HEK293 (cell line): ENCODE results near the gene LSG1.

Experiments used
- BCL11B ChIP-seq: fragments of 450-650 bp; formaldehyde crosslinking; IDR thresholded peaks from 2 replicates; pipeline ENCODE4 v1.5.1; 2016; ENCODE audit warnings: low read depth, missing biosample characterization, missing genetic modification characterization
- EGR2 ChIP-seq: fragments of 450-650 bp; formaldehyde crosslinking; IDR thresholded peaks from 2 replicates; pipeline ENCODE4 v1.5.1; 2016; ENCODE audit warnings: low read depth, missing biosample characterization, missing genetic modification characterization
- IKZF3 ChIP-seq: fragments of 450-650 bp; IDR thresholded peaks from 2 replicates; pipeline ENCODE4 v1.5.0; 2018; ENCODE audit warnings: missing biosample characterization, mild to moderate bottlenecking, missing genetic modification characterization, moderate library complexity
- KLF1 ChIP-seq: fragments of 450-650 bp; formaldehyde crosslinking; IDR thresholded peaks from 2 replicates; pipeline ENCODE4 v1.5.1; 2016; ENCODE audit warnings: missing biosample characterization, missing genetic modification characterization
- SETDB1 ChIP-seq: IDR thresholded peaks from one replicate; pipeline ENCODE4 v1.6.1; 2017; ENCODE audit warnings: mild to moderate bottlenecking, low read length, moderate library complexity, mixed read lengths; ENCODE audit not compliant: insufficient read length
- SP7 ChIP-seq: fragments of 450-650 bp; formaldehyde crosslinking; IDR thresholded peaks from 2 replicates; pipeline ENCODE4 v1.5.1; 2016; ENCODE audit warnings: missing biosample characterization, missing genetic modification characterization
- YY1 ChIP-seq: fragments of 450-650 bp; formaldehyde crosslinking; IDR thresholded peaks from 2 replicates; pipeline ENCODE4 v1.5.1; 2018; ENCODE audit warnings: missing biosample characterization, missing genetic modification characterization
- ZBTB17 ChIP-seq: fragments of 450-650 bp; formaldehyde crosslinking; IDR thresholded peaks from 2 replicates; pipeline ENCODE4 v1.5.1; 2016; ENCODE audit warnings: missing biosample characterization, missing genetic modification characterization
- ZBTB21 ChIP-seq: fragments of 450-650 bp; formaldehyde crosslinking; IDR thresholded peaks from 2 replicates; pipeline ENCODE4 v1.5.1; 2017; ENCODE audit warnings: missing biosample characterization, missing genetic modification characterization
- ZBTB7A ChIP-seq: fragments of 450-650 bp; formaldehyde crosslinking; IDR thresholded peaks from 2 replicates; pipeline ENCODE4 v1.5.1; 2016; ENCODE audit warnings: low read depth, missing biosample characterization, missing genetic modification characterization
- ZFP37 ChIP-seq: fragments of 450-650 bp; formaldehyde crosslinking; IDR thresholded peaks from 2 replicates; pipeline ENCODE4 v1.5.1; 2016; ENCODE audit warnings: missing biosample characterization, missing genetic modification characterization
- ZNF2 ChIP-seq: fragments of 450-650 bp; formaldehyde crosslinking; IDR thresholded peaks from 2 replicates; pipeline ENCODE4 v1.5.1; 2016; ENCODE audit warnings: missing biosample characterization, missing genetic modification characterization
- ZNF211 ChIP-seq: fragments of 450-650 bp; formaldehyde crosslinking; IDR thresholded peaks from 2 replicates; pipeline ENCODE4 v1.5.1; 2016; ENCODE audit warnings: low read depth, missing biosample characterization, missing genetic modification characterization
- ZNF248 ChIP-seq: fragments of 450-650 bp; formaldehyde crosslinking; IDR thresholded peaks from 2 replicates; pipeline ENCODE4 v1.5.1; 2017; ENCODE audit warnings: missing biosample characterization, missing genetic modification characterization
- ZNF335 ChIP-seq: fragments of 450-650 bp; formaldehyde crosslinking; conservative IDR thresholded peaks from 2 replicates; pipeline ENCODE4 v1.5.1; 2016; ENCODE audit warnings: missing biosample characterization, missing genetic modification characterization
- ZNF37A ChIP-seq: fragments of 450-650 bp; IDR thresholded peaks from 2 replicates; pipeline ENCODE4 v1.5.1; 2018; ENCODE audit warnings: missing biosample characterization, missing genetic modification characterization
- ZNF600 ChIP-seq: fragments of 450-650 bp; formaldehyde crosslinking; IDR thresholded peaks from 2 replicates; pipeline ENCODE4 v1.5.1; 2016; ENCODE audit warnings: missing biosample characterization, missing genetic modification characterization
- ZNF670 ChIP-seq: fragments of 450-650 bp; formaldehyde crosslinking; IDR thresholded peaks from 2 replicates; pipeline ENCODE4 v1.5.1; 2016; ENCODE audit warnings: missing biosample characterization, missing genetic modification characterization, low read depth
- ZNF76 ChIP-seq: fragments of 450-650 bp; formaldehyde crosslinking; IDR thresholded peaks from 2 replicates; pipeline ENCODE4; 2016; ENCODE audit warnings: low read depth, missing biosample characterization, missing genetic modification characterization, borderline replicate concordance
- ZNF837 ChIP-seq: fragments of 450-650 bp; formaldehyde crosslinking; IDR thresholded peaks from 2 replicates; pipeline ENCODE4 v1.5.1; 2016; ENCODE audit warnings: missing biosample characterization, missing genetic modification characterization
- ZSCAN30 ChIP-seq: fragments of 450-650 bp; IDR thresholded peaks from 2 replicates; pipeline ENCODE4 v1.5.1; 2018; ENCODE audit warnings: missing biosample characterization, mild to moderate bottlenecking, missing genetic modification characterization, moderate library complexity
- TF ChIP-seq, protein P1 (sequence below): fragments of 450-650 bp; formaldehyde crosslinking; conservative IDR thresholded peaks from 2 replicates; pipeline ENCODE4 v1.5.1; 2016; ENCODE audit warnings: low read depth, missing biosample characterization, missing genetic modification characterization
- TF ChIP-seq, protein P2 (sequence below): fragments of 450-650 bp; formaldehyde crosslinking; IDR thresholded peaks from 2 replicates; pipeline ENCODE4 v1.5.1; 2017; ENCODE audit warnings: missing biosample characterization, missing genetic modification characterization
- TF ChIP-seq, protein P3 (sequence below): fragments of 450-650 bp; formaldehyde crosslinking; IDR thresholded peaks from 2 replicates; pipeline ENCODE4 v1.5.1; 2016; ENCODE audit warnings: missing biosample characterization, missing genetic modification characterization
- TF ChIP-seq, protein P4 (sequence below): fragments of 450-650 bp; formaldehyde crosslinking; IDR thresholded peaks from 2 replicates; pipeline ENCODE4 v1.5.1; 2017; ENCODE audit warnings: missing biosample characterization, mild to moderate bottlenecking, missing genetic modification characterization, moderate library complexity
- TF ChIP-seq, protein P5 (sequence below): fragments of 450-650 bp; formaldehyde crosslinking; IDR thresholded peaks from 2 replicates; pipeline ENCODE4 v1.5.1; 2016; ENCODE audit warnings: missing biosample characterization, missing genetic modification characterization
- TF ChIP-seq, protein P6 (sequence below): fragments of 450-650 bp; formaldehyde crosslinking; IDR thresholded peaks from 2 replicates; pipeline ENCODE4 v1.5.1; 2016; ENCODE audit warnings: missing biosample characterization, missing genetic modification characterization

LSG1 gene

DNA sequence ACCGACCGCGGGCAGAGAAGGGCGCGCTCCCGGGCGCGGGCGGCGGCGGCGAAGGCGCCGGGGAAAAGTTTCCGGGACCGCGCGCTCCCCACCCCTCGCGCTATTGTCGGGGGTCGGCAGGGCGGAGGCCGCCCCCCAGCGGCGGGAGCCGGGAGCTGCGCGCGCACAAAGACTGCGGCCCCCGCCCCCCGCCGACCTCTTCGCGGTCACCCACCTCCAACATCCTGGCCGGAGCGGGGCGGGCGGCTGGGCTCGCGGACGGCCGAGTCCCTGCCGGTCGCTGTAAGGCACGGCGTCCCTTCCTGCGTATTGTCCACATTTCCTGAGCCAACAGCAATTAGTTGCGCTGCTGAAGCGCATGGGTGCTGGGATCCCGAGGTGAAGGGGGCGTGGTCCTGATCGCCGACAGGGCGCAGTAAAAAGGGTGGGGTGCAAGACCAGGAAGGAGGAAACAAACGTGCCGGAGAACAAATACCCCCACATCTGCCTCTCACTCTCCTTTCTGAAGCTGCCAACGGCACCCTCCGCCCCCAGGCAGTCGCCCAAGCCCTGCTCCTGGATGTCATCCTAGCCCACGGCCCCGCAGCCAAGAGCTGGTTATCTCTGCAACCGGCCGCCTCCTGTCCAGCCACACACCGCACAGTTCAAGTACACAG lies 38.5 kb downstream of the LSG1 start, which contains the start of gene TMEM44 (continued):
- TF ChIP-seq, protein P1, sequence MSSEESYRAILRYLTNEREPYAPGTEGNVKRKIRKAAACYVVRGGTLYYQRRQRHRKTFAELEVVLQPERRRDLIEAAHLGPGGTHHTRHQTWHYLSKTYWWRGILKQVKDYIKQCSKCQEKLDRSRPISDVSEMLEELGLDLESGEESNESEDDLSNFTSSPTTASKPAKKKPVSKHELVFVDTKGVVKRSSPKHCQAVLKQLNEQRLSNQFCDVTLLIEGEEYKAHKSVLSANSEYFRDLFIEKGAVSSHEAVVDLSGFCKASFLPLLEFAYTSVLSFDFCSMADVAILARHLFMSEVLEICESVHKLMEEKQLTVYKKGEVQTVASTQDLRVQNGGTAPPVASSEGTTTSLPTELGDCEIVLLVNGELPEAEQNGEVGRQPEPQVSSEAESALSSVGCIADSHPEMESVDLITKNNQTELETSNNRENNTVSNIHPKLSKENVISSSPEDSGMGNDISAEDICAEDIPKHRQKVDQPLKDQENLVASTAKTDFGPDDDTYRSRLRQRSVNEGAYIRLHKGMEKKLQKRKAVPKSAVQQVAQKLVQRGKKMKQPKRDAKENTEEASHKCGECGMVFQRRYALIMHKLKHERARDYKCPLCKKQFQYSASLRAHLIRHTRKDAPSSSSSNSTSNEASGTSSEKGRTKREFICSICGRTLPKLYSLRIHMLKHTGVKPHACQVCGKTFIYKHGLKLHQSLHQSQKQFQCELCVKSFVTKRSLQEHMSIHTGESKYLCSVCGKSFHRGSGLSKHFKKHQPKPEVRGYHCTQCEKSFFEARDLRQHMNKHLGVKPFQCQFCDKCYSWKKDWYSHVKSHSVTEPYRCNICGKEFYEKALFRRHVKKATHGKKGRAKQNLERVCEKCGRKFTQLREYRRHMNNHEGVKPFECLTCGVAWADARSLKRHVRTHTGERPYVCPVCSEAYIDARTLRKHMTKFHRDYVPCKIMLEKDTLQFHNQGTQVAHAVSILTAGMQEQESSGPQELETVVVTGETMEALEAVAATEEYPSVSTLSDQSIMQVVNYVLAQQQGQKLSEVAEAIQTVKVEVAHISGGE, result peak; percentile 46; the same call in 1 of the 2 replicates
- peak; percentile 38; the same call in 1 of the 2 replicates for TF ChIP-seq SP7 (tag by site-specific recombination)
- no peak for TF ChIP-seq ZNF670
- TF ChIP-seq ZNF2 (tag by site-specific recombination), result 0 out of 2 replicates have a peak, but pooled peaks have one; percentile 45
- no peak for TF ChIP-seq ZNF211
- peak; percentile 36; the same call in 1 of the 2 replicates for TF ChIP-seq ZFP37 (tag by site-specific recombination)
- peak; percentile 75 for TF ChIP-seq EGR2 (tag by site-specific recombination)
- peak; percentile 85; the same call in 1 of the 2 replicates for TF ChIP-seq BCL11B (tag by site-specific recombination)
- TF ChIP-seq, protein P2, sequence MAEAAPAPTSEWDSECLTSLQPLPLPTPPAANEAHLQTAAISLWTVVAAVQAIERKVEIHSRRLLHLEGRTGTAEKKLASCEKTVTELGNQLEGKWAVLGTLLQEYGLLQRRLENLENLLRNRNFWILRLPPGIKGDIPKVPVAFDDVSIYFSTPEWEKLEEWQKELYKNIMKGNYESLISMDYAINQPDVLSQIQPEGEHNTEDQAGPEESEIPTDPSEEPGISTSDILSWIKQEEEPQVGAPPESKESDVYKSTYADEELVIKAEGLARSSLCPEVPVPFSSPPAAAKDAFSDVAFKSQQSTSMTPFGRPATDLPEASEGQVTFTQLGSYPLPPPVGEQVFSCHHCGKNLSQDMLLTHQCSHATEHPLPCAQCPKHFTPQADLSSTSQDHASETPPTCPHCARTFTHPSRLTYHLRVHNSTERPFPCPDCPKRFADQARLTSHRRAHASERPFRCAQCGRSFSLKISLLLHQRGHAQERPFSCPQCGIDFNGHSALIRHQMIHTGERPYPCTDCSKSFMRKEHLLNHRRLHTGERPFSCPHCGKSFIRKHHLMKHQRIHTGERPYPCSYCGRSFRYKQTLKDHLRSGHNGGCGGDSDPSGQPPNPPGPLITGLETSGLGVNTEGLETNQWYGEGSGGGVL, result peak; percentile 74
- TF ChIP-seq, protein P3, sequence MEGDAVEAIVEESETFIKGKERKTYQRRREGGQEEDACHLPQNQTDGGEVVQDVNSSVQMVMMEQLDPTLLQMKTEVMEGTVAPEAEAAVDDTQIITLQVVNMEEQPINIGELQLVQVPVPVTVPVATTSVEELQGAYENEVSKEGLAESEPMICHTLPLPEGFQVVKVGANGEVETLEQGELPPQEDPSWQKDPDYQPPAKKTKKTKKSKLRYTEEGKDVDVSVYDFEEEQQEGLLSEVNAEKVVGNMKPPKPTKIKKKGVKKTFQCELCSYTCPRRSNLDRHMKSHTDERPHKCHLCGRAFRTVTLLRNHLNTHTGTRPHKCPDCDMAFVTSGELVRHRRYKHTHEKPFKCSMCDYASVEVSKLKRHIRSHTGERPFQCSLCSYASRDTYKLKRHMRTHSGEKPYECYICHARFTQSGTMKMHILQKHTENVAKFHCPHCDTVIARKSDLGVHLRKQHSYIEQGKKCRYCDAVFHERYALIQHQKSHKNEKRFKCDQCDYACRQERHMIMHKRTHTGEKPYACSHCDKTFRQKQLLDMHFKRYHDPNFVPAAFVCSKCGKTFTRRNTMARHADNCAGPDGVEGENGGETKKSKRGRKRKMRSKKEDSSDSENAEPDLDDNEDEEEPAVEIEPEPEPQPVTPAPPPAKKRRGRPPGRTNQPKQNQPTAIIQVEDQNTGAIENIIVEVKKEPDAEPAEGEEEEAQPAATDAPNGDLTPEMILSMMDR (tag by site-specific recombination), result peak; percentile 15; the same call in 1 of the 2 replicates
- peak; percentile 73 for TF ChIP-seq KLF1
- no peak for TF ChIP-seq ZNF837 (tag by site-specific recombination)
- no peak for TF ChIP-seq ZBTB21 (tag by site-specific recombination)
- peak; percentile 90 for TF ChIP-seq ZBTB17 (tag by site-specific recombination)
- no peak for TF ChIP-seq YY1 (tag by site-specific recombination)
- no peak for TF ChIP-seq SETDB1
- TF ChIP-seq ZNF76 (tag by site-specific recombination), result peak; percentile 28; the same call in 1 of the 2 replicates
- TF ChIP-seq, protein P4, sequence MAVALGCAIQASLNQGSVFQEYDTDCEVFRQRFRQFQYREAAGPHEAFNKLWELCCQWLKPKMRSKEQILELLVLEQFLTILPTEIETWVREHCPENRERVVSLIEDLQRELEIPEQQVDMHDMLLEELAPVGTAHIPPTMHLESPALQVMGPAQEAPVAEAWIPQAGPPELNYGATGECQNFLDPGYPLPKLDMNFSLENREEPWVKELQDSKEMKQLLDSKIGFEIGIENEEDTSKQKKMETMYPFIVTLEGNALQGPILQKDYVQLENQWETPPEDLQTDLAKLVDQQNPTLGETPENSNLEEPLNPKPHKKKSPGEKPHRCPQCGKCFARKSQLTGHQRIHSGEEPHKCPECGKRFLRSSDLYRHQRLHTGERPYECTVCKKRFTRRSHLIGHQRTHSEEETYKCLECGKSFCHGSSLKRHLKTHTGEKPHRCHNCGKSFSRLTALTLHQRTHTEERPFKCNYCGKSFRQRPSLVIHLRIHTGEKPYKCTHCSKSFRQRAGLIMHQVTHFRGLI (tag by site-specific recombination), result no peak
- 0 out of 2 replicates have a peak, but pooled peaks have one; percentile 47 for TF ChIP-seq ZNF37A
- TF ChIP-seq ZNF600, result peak; percentile 73
- TF ChIP-seq ZBTB7A (tag by site-specific recombination), result no peak
- peak; percentile 59; the same call in 1 of the 2 replicates for TF ChIP-seq IKZF3 (tag by site-specific recombination)
- no peak for TF ChIP-seq ZNF248 (tag by site-specific recombination)
- peak; percentile 75 for TF ChIP-seq ZNF335 (tag by site-specific recombination)
- TF ChIP-seq, protein P5, sequence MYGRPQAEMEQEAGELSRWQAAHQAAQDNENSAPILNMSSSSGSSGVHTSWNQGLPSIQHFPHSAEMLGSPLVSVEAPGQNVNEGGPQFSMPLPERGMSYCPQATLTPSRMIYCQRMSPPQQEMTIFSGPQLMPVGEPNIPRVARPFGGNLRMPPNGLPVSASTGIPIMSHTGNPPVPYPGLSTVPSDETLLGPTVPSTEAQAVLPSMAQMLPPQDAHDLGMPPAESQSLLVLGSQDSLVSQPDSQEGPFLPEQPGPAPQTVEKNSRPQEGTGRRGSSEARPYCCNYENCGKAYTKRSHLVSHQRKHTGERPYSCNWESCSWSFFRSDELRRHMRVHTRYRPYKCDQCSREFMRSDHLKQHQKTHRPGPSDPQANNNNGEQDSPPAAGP, result peak; percentile 55; the same call in 1 of the 2 replicates
- peak; percentile 87 for TF ChIP-seq ZSCAN30 (tag by site-specific recombination)
- TF ChIP-seq, protein P6, sequence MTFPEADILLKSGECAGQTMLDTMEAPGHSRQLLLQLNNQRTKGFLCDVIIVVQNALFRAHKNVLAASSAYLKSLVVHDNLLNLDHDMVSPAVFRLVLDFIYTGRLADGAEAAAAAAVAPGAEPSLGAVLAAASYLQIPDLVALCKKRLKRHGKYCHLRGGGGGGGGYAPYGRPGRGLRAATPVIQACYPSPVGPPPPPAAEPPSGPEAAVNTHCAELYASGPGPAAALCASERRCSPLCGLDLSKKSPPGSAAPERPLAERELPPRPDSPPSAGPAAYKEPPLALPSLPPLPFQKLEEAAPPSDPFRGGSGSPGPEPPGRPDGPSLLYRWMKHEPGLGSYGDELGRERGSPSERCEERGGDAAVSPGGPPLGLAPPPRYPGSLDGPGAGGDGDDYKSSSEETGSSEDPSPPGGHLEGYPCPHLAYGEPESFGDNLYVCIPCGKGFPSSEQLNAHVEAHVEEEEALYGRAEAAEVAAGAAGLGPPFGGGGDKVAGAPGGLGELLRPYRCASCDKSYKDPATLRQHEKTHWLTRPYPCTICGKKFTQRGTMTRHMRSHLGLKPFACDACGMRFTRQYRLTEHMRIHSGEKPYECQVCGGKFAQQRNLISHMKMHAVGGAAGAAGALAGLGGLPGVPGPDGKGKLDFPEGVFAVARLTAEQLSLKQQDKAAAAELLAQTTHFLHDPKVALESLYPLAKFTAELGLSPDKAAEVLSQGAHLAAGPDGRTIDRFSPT (tag by site-specific recombination), result peak; percentile 54
